Natural killer cell treated with Interleukin-12 subunit alpha and Interleukin-12 subunit beta and Interleukin-15 and Interleukin-18, amount 100 ng/mL, for 72 hours (primary cell): ENCODE results near the gene NIPAL4. TPM values are rescaled to one million over a fixed set of nuclear protein-coding genes. Genes with fewer than 3 reads are reported as not detected.

Experiments used
- ATAC-seq, 2 donors: fragments of 150-1000 bp; cut with Tn5 transposase in 1 of 2; sonication (Bioruptor Pico), chemical (Tn5 transposase) in 1 of 2; 2 replicates each; pipeline ENCODE4 v1.10.0; 2021
- DNase-seq: peaks from one replicate; pipeline ENCODE4 v3.0.0; 2022; ENCODE audit warnings: low spot score
- H3K27ac Mint-ChIP-seq, 2 donors: 1 replicate in 1 of 2; 2 replicates in 1 of 2; pipeline ENCODE4 v1.8.0; 2022; ENCODE audit warnings: mixed read lengths in 2 of 2, mild to moderate bottlenecking in 1 of 2, moderate library complexity in 1 of 2
- H3K27me3 Mint-ChIP-seq, 2 donors: 1 replicate in 1 of 2; 2 replicates in 1 of 2; pipeline ENCODE4 v1.8.0; 2022; ENCODE audit warnings: mixed read lengths in 2 of 2
- H3K36me3 Mint-ChIP-seq: one replicate; pipeline ENCODE4 v1.8.0; 2022; ENCODE audit warnings: mixed read lengths
- H3K4me1 Mint-ChIP-seq, 2 donors: 1 replicate in 1 of 2; 2 replicates in 1 of 2; pipeline ENCODE4 v1.8.0; 2022; ENCODE audit warnings: low read depth in 2 of 2, mixed read lengths in 2 of 2, mild to moderate bottlenecking in 1 of 2
- H3K4me3 Mint-ChIP-seq: one replicate; pipeline ENCODE4 v1.8.0; 2022; ENCODE audit warnings: mixed read lengths
- H3K9me3 Mint-ChIP-seq: 2 replicates; pipeline ENCODE4 v1.8.0; 2022; ENCODE audit warnings: mixed read lengths
- total RNA-seq, 2 donors: library from RNA; stranded (reverse); gene quantifications; one replicate each; pipeline ENCODE4 v1.2.3, GENCODE V29; 2022

NIPAL4 gene
- total RNA-seq, 2 donors from 2014 or later, result 0.43 to 1.2 TPM

GRCh38 chr5:157520911-157521703 lies 61.1 kb downstream of the NIPAL4 start:
- Mint-ChIP-seq H3K9me3 (no peaks in the 10 kb centered on the region), H3K36me3 (no peaks in the 10 kb centered on the region)

GRCh38 chr5:157521704-157522029 lies 61.7 kb downstream of the NIPAL4 start:
- Mint-ChIP-seq H3K27me3 (no peaks in the 10 kb centered on the region), H3K9me3 (no peaks in the 10 kb centered on the region), H3K4me1 (peaks cover 12 to 18% of the 10 kb centered on the region in 2 donors), H3K4me3 (no peak overlapping the region), H3K27ac (peak overlapping the region in 1 of 2 donors; percentile 48), H3K36me3 (no peaks in the 10 kb centered on the region)
- no peak for DNase-seq
- no peak for ATAC-seq

More at GRCh38 chr5:157520911-157521703, 61.1 kb downstream of the NIPAL4 start:
- H3K4me1 Mint-ChIP-seq, result peaks cover 12 to 19% of the 10 kb centered on the region in 2 donors
- no peak overlapping the region for H3K4me3 Mint-ChIP-seq
- no peak for ATAC-seq
- H3K27me3 Mint-ChIP-seq, result no peaks in the 10 kb centered on the region
- DNase-seq, result no peak
- peak overlapping the region in 1 of 2 donors; percentile 48 for H3K27ac Mint-ChIP-seq

GRCh38 chr5:157523976-157524375 lies 64.0 kb downstream of the NIPAL4 start:
- Mint-ChIP-seq H3K27ac (no peak overlapping the region), H3K27me3 (no peaks in the 10 kb centered on the region), H3K4me1 (peaks cover 12 to 24% of the 10 kb centered on the region in 2 donors), H3K9me3 (no peaks in the 10 kb centered on the region), H3K36me3 (peaks cover 3% of the 10 kb centered on the region), H3K4me3 (no peak overlapping the region)
- DNase-seq, result no peak
- ATAC-seq, result no peak

Other genes starting within 250 kb of the NIPAL4 start
- gene CYFIP2, start 194.1 kb upstream of the NIPAL4 start, total RNA-seq, result 100 to 1,000 TPM; 282 to 424 TPM
- 100 to 1,000 TPM; 358 to 384 TPM for gene ADAM19, start 115.6 kb downstream of the NIPAL4 start, total RNA-seq
- gene SOX30, start 192.2 kb downstream of the NIPAL4 start, total RNA-seq, result not detected
- not detected for gene C5orf52, start 211.3 kb downstream of the NIPAL4 start, total RNA-seq